Inferior parietal cortex (tissue), 1 donor: ENCODE data around the gene SLC44A1.

ENCODE experiments used
- DNase-seq: peaks from one replicate; pipeline ENCODE4 v3.0.0-alpha.2; 2016; ENCODE audit errors: extremely low spot score

Gene SLC44A1

GRCh38 chr9:105392531-105392930 lies 148.1 kb downstream of the SLC44A1 start:
- DNase-seq = no peak

GRCh38 chr9:105393576-105394344 lies 149.3 kb downstream of the SLC44A1 start:
- no peak for DNase-seq

GRCh38 chr9:105396441-105396840 lies 152.0 kb downstream of the SLC44A1 start:
- no peak for DNase-seq

DNA sequence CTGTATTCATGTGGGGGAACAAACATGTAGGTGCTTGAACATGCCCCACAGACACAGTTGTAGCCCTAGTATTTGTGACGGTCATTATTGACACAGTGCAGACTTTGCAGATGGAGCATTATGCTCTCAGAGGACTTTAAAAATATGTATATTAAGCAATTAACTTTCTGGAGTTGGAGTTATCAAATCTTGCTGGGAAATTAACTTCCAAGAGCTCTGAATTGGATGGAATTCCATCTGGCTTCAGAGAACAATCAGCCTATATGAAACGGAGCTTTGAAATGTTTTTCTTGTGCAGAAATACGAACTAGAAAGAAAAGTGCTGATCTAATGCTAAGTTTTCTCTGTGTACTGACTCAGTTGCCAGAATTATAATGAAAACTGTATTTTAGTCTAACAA lies 152.4 kb downstream of the SLC44A1 start:
- no peak for DNase-seq

- DNase-seq = no peak
Measured at GRCh38 chr9:105399117-105399516, 154.7 kb downstream of the SLC44A1 start.

DNA sequence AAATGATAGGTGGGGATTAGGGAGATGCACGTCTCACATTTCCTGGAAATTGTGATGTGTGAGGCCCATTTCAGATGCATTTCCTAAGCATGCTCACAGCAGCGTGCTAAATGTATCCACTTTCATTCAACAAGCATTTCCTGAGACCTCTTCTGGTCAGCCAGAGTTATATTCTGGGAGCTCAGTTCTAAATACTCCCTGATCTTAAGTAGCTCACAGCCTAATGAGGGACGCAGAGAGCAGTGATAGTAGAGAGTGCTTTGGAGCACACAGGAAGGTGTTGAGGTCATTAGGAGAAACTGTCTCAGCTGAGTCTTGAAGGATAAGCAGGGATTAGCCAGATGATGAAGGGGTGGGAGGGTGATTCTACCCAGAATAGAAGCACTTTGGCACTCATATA lies 157.2 kb downstream of the SLC44A1 start:
- DNase-seq = no peak

DNA sequence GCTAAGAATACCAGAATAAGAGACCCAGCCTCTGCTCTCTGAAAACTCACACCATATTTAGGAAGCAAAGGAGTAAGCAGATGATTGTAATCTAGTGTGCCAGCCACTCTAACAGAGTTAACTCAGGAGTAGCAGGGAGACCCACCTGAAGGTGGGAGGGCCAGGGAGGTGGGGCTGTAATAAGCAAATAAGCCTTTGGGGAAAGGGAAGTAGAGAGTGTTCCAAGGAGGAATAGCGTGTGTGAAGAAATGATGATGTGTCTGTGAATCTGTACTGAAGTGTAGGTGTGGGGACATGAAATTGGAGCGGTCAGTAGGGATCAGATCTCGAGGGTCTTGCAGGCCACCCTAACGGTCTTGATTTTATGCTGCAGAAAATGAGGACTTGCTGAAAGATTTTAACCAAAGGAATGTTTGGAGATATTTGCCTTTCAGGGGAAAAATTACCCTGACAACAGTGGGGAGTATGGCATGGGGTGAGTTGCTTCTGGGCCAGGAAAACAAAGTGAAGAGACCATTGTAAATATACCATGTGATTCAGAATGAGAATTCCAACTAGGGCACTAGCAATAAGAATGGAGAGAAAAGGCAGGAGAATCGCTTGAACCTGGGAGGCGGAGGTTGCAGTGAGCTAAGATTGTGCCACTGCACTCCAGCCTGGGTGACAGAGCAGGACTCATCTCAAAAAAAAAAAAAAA lies 159.2 kb downstream of the SLC44A1 start:
- DNase-seq = no peak

DNA sequence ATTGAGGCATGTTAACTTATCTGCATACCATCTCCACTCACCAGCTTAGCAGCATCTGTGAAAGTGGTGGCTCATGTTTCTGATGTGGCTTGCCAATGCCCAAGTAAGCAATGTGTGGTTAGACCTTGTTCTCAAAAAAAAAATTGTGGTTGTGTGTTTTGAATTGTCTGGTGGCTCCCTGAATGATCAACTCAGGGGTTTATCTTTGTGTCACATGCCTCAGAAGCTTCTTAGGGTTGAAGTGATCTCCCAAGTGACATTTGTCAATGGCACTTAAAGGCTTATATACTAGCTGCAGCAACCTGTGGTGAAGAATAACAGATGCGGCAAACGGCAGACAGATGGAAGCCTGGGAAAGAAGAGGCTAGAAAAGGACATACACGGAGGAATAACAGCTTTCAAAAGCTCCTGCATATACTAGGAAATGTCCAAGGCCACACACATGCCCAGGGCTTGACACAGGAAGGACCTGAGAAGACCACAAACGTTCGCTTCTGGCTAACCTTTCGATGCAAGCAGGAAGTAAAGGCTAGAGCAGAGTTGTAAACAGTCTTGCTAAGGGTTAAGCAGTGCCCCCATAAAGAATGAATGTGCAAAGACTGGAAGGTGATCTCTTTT lies 161.2 kb downstream of the SLC44A1 start:
- no peak for DNase-seq

DNA sequence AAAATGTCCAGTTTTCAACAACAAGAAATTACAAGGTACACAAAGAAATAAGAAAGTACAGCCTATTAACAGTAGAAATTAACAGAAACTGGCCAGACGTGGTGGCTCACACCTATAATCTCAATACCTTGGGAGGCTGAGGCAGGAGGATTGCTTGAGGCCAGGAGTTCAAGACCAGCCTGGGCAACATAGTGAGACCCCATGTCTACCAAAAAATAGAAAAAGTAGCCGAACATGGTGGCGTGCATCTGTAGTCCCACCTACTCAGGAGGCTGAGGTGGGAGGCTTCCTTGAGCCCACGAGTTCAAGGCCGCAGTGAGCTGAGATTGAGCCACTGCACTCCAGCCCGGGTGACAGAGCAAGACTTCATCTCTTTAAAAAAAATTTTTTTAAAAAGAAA lies 161.9 kb downstream of the SLC44A1 start:
- no peak for DNase-seq

- DNase-seq = no peak
Measured at GRCh38 chr9:105413525-105413924, 169.1 kb downstream of the SLC44A1 start.

DNA sequence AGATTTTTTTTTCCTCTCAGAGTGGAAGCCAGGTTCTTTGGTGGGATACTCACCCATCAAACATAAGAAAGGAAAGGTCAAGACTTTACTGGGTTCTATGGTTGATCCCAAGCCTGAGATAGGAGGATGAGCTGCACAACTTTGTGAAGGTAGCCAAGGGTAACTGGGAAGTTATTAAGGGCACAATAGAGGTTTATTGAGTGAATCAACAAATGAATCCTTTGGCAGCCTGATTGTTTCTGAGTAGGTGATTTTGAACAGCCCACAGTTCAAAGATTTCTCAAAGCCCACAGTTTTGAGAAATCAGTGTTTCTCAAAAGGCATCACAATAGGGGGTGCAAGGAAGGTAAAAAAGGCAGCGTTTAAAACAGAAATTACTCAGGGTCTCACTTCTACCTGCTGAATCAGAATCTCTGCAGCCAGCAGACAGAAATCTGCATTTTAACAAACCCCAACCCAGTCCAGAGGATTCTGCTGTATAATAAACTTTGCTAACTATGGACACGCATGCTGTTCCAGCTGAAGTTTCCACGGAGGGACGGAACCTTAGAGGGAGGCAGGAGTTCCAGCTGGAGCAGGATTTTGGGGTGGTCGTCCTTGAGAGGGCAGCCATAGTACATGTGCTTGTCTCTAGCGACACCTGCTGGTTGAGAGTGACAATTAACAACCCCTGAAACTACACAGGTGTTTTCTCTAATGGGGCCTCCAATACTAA lies 170.7 kb downstream of the SLC44A1 start:
- peak; percentile 79 for DNase-seq

DNA sequence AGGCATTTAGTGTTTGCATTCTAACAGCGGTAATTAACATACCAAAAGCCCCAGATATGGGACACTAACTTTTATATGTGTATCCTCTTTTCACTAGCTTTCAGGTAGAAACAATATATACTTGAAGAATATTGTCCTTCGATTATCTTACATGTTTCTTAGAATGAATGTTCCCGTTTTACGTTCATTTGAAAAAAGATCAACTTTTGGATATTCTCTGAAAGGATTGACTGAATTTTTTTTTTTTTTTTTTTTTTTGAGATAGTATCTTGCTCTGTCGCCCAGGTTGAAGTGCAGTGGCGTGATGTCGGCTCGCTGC lies 171.2 kb downstream of the SLC44A1 start:
- no peak for DNase-seq

DNA sequence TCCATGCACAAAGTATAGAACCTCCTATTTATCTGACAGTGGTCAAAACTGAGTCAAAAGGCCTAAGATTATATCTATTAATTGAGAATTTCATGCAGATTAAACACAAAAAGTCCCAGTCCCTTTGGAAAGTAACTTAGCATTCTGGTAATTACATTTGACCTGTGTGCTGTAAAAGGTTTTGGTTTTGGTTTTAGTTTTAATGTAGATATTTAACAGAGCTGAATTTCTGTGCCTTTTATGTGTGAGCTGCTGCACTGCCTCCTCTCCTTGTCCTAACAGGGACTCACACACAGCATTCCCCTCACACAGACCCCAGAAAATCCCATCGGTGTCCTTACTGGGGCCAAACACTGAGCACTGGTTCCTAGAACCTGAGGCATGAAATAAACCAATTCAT lies 172.4 kb downstream of the SLC44A1 start:
- no peak for DNase-seq

DNA sequence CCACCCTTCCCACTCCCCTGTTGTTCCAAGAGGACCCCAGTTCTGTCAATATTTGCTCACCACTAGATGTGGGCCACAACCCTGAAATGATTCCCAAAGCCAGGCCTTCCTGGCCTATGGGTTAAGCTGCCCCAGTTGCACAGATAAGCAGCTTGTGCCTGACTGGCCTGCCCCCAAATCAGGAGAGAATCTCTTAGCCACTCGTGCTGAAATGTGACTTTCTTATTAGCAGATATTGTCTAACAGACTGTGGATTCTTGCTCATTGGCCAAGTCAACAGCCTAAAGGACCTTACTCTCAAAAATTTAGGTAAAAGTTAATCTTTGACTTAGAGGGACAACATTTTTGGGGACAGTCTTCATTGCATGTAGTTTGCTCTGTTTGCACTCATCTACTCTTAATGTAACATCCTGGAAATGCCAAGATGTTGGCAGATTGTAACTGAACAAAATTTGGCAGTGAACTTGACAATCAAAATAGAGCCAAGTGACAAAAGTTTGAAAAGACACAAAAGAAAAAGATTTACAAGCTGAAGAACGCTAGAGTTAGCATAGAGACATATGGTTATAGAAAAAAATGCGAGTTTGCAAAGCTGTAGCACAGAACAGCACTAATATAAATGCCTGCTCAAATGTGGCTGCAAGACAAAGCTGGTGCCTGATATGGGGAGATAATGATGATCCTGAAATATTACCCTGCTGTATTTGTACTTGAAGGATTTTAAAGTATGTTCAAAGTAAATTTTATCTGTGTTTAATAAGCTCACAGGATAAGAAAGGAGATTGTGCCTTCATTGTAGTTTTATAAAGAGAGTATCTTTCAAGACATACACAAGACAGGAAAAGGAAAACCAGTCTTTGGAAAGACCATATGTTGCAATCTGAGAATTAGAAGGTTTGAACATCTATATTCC lies 174.4 kb downstream of the SLC44A1 start:
- DNase-seq = no peak

- no peak for DNase-seq
Measured at GRCh38 chr9:105419816-105420597, 175.6 kb downstream of the SLC44A1 start.

GRCh38 chr9:105421154-105421553 lies 176.7 kb downstream of the SLC44A1 start:
- DNase-seq = no peak

DNA sequence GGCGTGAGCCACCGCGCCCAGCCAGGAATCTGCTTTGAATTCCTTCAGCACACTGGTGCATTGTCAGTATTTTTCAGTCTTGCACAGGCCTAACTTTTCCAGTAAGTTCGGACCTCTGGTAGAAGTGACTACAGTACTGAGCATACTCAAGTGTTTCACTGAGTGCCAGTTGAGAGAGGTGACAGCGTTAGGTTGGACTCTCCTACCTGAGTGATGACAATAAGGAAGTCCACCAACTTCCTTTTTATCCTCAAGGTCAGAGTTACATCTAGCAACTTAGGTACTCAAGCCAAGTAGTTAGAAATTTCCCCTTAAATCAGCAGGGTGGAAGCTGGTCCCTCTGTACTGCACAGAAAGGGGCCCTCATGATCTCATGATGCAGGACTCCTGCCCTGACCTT lies 177.4 kb downstream of the SLC44A1 start:
- no peak for DNase-seq

GRCh38 chr9:105425816-105426433 lies 181.5 kb downstream of the SLC44A1 start:
- no peak for DNase-seq

DNA sequence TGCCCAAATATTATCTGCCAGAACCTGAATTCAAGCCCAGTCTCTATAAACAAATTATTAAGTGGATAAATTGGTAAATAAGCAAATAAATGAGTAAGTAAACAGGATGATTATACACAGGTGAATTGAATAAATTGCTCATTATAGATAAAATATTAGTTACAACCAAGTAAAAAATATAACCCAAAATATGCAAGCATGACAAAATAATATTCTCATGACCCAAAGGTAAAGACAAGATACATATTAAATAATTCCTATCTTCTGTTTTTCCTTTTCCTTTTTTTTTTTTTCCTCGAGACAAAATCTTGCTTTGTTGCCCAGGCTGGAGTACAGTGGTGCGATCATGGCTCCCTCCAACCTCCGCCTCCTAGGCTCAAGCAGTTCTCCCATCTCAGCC lies 182.2 kb downstream of the SLC44A1 start:
- DNase-seq = no peak
